ENCODE results near the gene ZDHHC11. TPM values are rescaled to one million over a fixed set of nuclear protein-coding genes. Genes with fewer than 3 reads are reported as not detected.

Gene ZDHHC11
- total and polyA plus RNA-seq, 8 donors, result 14.6 to 37.1 (median 25.8) TPM

DNA sequence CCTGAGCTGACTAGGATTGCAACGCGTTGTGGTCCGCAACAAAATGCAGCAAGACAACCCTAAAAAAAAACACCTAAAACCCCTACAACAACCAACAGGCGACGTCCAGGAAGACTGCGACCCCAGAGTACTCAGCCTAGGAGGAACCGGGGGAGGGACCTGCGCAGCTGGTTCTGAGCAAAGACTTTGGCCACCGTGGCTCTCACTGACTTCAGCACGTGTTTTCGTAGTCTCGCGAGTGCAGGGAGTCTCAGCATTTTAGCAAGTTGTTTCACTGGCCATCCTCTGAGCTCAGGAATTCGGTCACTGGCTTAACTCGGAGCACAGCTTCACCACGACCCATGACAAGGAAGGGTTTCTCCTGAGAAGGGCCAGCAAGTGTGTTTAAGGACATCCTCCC lies 8.6 kb upstream of the ZDHHC11 start:
- DNase-seq (peak in 2 of 4 donors; percentile 17 to 51), ATAC-seq (no peak)
- Histone ChIP-seq H3K36me3 (peaks cover 0 to 26% of the 10 kb centered on the region in 2 donors), H3K27me3 (no peaks in the 10 kb centered on the region), H3K9me3 (no peaks in the 10 kb centered on the region), H3K4me1 (no peaks in the 10 kb centered on the region), H3K27ac (no peak overlapping the region), H3K4me3 (no peak overlapping the region)
- TF ChIP-seq, protein P1, sequence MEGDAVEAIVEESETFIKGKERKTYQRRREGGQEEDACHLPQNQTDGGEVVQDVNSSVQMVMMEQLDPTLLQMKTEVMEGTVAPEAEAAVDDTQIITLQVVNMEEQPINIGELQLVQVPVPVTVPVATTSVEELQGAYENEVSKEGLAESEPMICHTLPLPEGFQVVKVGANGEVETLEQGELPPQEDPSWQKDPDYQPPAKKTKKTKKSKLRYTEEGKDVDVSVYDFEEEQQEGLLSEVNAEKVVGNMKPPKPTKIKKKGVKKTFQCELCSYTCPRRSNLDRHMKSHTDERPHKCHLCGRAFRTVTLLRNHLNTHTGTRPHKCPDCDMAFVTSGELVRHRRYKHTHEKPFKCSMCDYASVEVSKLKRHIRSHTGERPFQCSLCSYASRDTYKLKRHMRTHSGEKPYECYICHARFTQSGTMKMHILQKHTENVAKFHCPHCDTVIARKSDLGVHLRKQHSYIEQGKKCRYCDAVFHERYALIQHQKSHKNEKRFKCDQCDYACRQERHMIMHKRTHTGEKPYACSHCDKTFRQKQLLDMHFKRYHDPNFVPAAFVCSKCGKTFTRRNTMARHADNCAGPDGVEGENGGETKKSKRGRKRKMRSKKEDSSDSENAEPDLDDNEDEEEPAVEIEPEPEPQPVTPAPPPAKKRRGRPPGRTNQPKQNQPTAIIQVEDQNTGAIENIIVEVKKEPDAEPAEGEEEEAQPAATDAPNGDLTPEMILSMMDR (IDR thresholded peaks at IDR 0.05), result no peak
- intact Hi-C loops (cut with DNase I), result no loop called here

DNA sequence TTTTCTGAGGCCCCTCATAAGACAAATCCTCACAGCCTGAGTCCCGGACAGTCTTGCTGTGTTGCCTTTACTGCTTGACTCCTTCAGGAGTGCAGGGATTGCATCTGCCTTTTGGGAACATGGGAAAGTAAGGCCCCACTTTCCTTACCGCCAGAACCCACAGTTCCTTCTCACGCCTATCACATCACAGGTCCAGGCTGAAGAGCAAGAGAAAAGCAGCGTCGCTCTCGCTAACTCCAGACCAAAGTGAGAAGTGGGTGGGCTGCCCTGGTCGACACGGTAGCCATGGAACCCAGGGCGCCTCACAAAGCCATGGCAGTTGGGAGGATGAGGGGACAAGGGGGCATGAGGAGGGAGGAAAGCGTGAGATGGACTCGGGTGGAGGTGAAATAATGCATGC lies 7.9 kb upstream of the ZDHHC11 start:
- H3K27ac ChIP-seq, result no peak overlapping the region
- peaks cover 0 to 19% of the 10 kb centered on the region in 2 donors for H3K36me3 ChIP-seq
- DNase-seq (peak in 1 of 4 donors; percentile 33), ATAC-seq (no peak)
- intact Hi-C loops (cut with DNase I), result no loop called here
- no peaks in the 10 kb centered on the region for H3K4me1 ChIP-seq
- H3K9me3 ChIP-seq, result no peaks in the 10 kb centered on the region
- TF ChIP-seq, protein P1 (IDR thresholded peaks at IDR 0.05), result no peak
- H3K27me3 ChIP-seq, result no peaks in the 10 kb centered on the region
- no peak overlapping the region for H3K4me3 ChIP-seq

DNA sequence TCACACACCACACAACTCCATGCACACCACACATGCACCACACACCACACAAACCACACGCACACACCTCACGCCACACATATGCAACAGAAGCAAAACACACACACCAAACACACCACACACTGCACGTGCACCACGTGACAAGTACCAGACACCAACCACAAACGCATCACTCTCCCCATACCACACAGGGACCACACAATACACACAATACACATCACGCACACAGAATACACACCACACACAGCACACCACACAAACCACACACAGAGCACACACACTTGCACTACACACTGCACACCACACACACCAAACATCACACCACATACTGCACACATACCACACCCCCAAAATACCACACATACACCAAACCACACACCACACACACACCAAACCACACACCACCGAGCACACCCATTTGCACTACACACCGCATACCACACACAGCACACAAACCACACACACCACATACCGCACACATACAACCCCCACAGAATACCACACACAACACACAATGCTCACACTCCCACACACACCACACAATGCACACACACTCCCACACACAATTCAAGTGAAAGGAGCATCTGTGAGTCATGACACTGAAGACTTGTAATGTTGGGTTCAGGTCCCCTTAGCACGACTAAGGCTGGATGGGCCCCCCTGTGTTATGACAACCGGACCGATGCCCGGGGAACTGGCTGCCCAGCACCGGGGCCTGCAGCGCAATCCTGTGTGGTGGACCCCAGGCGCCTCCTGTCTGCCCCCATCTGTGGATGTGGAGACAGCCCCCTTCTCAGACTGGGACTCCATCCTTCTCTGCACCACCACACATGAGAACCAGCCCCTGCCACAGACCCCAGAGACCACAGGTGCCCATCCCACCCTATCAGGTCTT lies 6.0 kb upstream of the ZDHHC11 start:
- ATAC-seq (no peak), DNase-seq (peak in 2 of 4 donors; percentile 8 to 68)
- Histone ChIP-seq H3K27me3 (peaks cover 0 to 5% of the 10 kb centered on the region in 2 donors), H3K9me3 (no peaks in the 10 kb centered on the region), H3K27ac (no peak overlapping the region), H3K36me3 (no peaks in the 10 kb centered on the region), H3K4me1 (no peaks in the 10 kb centered on the region), H3K4me3 (no peak overlapping the region)
- TF ChIP-seq, protein P1 (IDR thresholded peaks at IDR 0.05), result no peak
- intact Hi-C loops (cut with DNase I), result no loop called here

DNA sequence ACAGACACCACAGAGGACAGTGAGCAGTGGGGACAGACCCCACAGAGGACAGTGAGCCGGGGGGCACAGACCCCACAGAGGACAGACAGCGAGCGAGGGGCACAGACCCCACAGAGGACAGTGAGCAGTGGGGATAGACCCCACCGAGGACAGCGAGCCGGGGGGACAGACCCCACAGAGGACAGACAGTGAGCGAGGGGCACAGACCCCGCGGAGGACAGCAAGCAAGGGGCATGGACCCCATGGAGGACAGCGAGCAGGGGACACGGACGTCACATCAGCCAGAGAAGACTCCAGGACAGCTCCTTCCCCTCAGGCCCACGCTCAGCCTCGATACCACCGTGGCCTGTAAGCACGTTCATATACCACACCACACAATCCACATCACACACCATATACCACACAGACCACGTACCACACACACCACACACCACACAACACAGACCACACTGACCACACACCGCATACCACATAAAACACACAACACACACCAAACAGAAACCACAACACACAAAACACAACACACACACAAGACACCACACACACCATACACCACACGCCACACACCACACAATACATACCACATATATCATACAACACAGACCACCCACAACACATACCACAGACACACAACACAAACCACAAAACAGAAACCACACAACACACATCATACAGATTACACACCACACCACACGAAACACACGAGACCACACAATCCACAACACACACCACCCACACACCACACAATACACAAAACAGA lies 5.2 kb upstream of the ZDHHC11 start:
- Histone ChIP-seq H3K4me1 (no peaks in the 10 kb centered on the region), H3K4me3 (no peak overlapping the region), H3K9me3 (no peaks in the 10 kb centered on the region), H3K27ac (no peak overlapping the region), H3K27me3 (peaks cover 1 to 13% of the 10 kb centered on the region in 2 donors), H3K36me3 (no peaks in the 10 kb centered on the region)
- DNase-seq (peak in 2 of 4 donors; percentile 21 to 53), ATAC-seq (no peak)
- intact Hi-C loops (cut with DNase I), result no loop called here
- TF ChIP-seq, protein P1 (IDR thresholded peaks at IDR 0.05), result no peak
